Adipocyte (in vitro differentiated cells): ENCODE measurements around the gene RHO.

Source experiments
- DNase-seq: peaks from one replicate; pipeline ENCODE4 v3.0.0-alpha.2; 2015; ENCODE audit warnings: low read depth
- H3K27me3 ChIP-seq: replicated peaks from 2 replicates; pipeline ENCODE4 v1.7.0; 2013; ENCODE audit warnings: mild to moderate bottlenecking, low read length, moderate library complexity; ENCODE audit not compliant: control insufficient read depth, insufficient read depth
- H3K36me3 ChIP-seq: 2 replicates; pipeline ENCODE4 v1.7.0; 2013; ENCODE audit warnings: low read length, mild to moderate bottlenecking, moderate library complexity; ENCODE audit not compliant: control insufficient read depth, insufficient read depth, severe bottlenecking
- H3K4me1 ChIP-seq: 2 replicates; pipeline ENCODE4 v1.7.0; 2013; ENCODE audit warnings: mild to moderate bottlenecking, low read length, moderate library complexity; ENCODE audit not compliant: control insufficient read depth, insufficient read depth
- H3K4me3 ChIP-seq: 2 replicates; pipeline ENCODE4 v1.7.0; 2013; ENCODE audit warnings: mild to moderate bottlenecking, low read length, moderate library complexity
- H3K9ac ChIP-seq: 2 replicates; pipeline ENCODE4 v1.7.0; 2013; ENCODE audit warnings: mild to moderate bottlenecking, low read length, moderate library complexity
- H3K9me3 ChIP-seq: 2 replicates; pipeline ENCODE4 v1.7.0; 2013; ENCODE audit warnings: mild to moderate bottlenecking, low read length, moderate library complexity; ENCODE audit not compliant: control insufficient read depth

RHO gene

GRCh38 chr3:129525341-129525968, 3.0 kb upstream of the RHO start:
- peak; percentile 42 for DNase-seq
- H3K4me3 ChIP-seq = no peak overlapping the region
- H3K4me1 ChIP-seq = peaks cover 17% of the 10 kb centered on the region
- H3K36me3 ChIP-seq = no peaks in the 10 kb centered on the region
- no peaks in the 10 kb centered on the region for H3K27me3 ChIP-seq
- no peaks in the 10 kb centered on the region for H3K9me3 ChIP-seq
- H3K9ac ChIP-seq = no peak overlapping the region

- DNase-seq = no peak
- no peaks in the 10 kb centered on the region for H3K36me3 ChIP-seq
- H3K27me3 ChIP-seq = no peaks in the 10 kb centered on the region
- peaks cover 21% of the 10 kb centered on the region for H3K4me1 ChIP-seq
- no peaks in the 10 kb centered on the region for H3K9me3 ChIP-seq
- no peak overlapping the region for H3K9ac ChIP-seq
- H3K4me3 ChIP-seq = no peak overlapping the region
These were observed 2.1 kb upstream of the RHO start for GRCh38 chr3:129526121-129526900.

GRCh38 chr3:129527262-129527661, 1.2 kb upstream of the RHO start:
- no peak for DNase-seq
- H3K9me3 ChIP-seq = no peaks in the 10 kb centered on the region
- H3K4me3 ChIP-seq = no peak overlapping the region
- no peaks in the 10 kb centered on the region for H3K36me3 ChIP-seq
- no peak overlapping the region for H3K9ac ChIP-seq
- H3K4me1 ChIP-seq = peaks cover 21% of the 10 kb centered on the region
- H3K27me3 ChIP-seq = no peaks in the 10 kb centered on the region

GRCh38 chr3:129529436-129530210, 1.2 kb downstream of the RHO start:
- Histone ChIP-seq H3K27me3 (no peaks in the 10 kb centered on the region), H3K4me3 (peak overlapping the region; percentile 17), H3K9ac (peak overlapping the region; percentile 55), H3K36me3 (no peaks in the 10 kb centered on the region), H3K9me3 (no peaks in the 10 kb centered on the region), H3K4me1 (peaks cover 21% of the 10 kb centered on the region)
- DNase-seq = no peak

- peak; percentile 47 for DNase-seq
- Histone ChIP-seq H3K4me1 (peaks cover 22% of the 10 kb centered on the region), H3K9ac (peak overlapping the region; percentile 55), H3K36me3 (no peaks in the 10 kb centered on the region), H3K27me3 (no peaks in the 10 kb centered on the region), H3K4me3 (peak overlapping the region; percentile 17), H3K9me3 (no peaks in the 10 kb centered on the region)
These were observed 1.9 kb downstream of the RHO start for GRCh38 chr3:129530251-129530791.

- Histone ChIP-seq H3K9ac (peak overlapping the region; percentile 52), H3K27me3 (no peaks in the 10 kb centered on the region), H3K36me3 (no peaks in the 10 kb centered on the region), H3K9me3 (no peaks in the 10 kb centered on the region), H3K4me3 (no peak overlapping the region), H3K4me1 (peaks cover 18% of the 10 kb centered on the region)
- DNase-seq = no peak
These were observed 2.4 kb downstream of the RHO start for GRCh38 chr3:129530821-129531220.

GRCh38 chr3:129531699-129532098, 3.3 kb downstream of the RHO start:
- Histone ChIP-seq H3K4me1 (peaks cover 18% of the 10 kb centered on the region), H3K36me3 (no peaks in the 10 kb centered on the region), H3K9ac (no peak overlapping the region), H3K27me3 (no peaks in the 10 kb centered on the region), H3K4me3 (no peak overlapping the region), H3K9me3 (no peaks in the 10 kb centered on the region)
- DNase-seq = no peak

GRCh38 chr3:129532261-129532660, 3.8 kb downstream of the RHO start:
- Histone ChIP-seq H3K9ac (no peak overlapping the region), H3K9me3 (no peaks in the 10 kb centered on the region), H3K4me3 (no peak overlapping the region), H3K36me3 (no peaks in the 10 kb centered on the region), H3K4me1 (peaks cover 18% of the 10 kb centered on the region), H3K27me3 (no peaks in the 10 kb centered on the region)
- no peak for DNase-seq

- Histone ChIP-seq H3K9me3 (no peaks in the 10 kb centered on the region), H3K4me1 (peaks cover 18% of the 10 kb centered on the region), H3K4me3 (no peak overlapping the region), H3K27me3 (no peaks in the 10 kb centered on the region), H3K9ac (no peak overlapping the region), H3K36me3 (no peaks in the 10 kb centered on the region)
- DNase-seq = no peak
These were observed 5.0 kb downstream of the RHO start for GRCh38 chr3:129533406-129533805.

GRCh38 chr3:129534428-129535027, 6.1 kb downstream of the RHO start:
- no peaks in the 10 kb centered on the region for H3K36me3 ChIP-seq
- no peak for DNase-seq

GRCh38 chr3:129535075-129535474, 6.6 kb downstream of the RHO start:
- Histone ChIP-seq H3K27me3 (no peaks in the 10 kb centered on the region), H3K4me1 (peaks cover 20% of the 10 kb centered on the region), H3K9me3 (no peaks in the 10 kb centered on the region), H3K4me3 (no peak overlapping the region), H3K36me3 (no peaks in the 10 kb centered on the region), H3K9ac (no peak overlapping the region)
- DNase-seq = no peak

More at GRCh38 chr3:129534428-129535027, 6.1 kb downstream of the RHO start:
- H3K27me3 ChIP-seq = no peaks in the 10 kb centered on the region
- no peak overlapping the region for H3K9ac ChIP-seq
- no peak overlapping the region for H3K4me3 ChIP-seq
- H3K4me1 ChIP-seq = peaks cover 23% of the 10 kb centered on the region
- H3K9me3 ChIP-seq = no peaks in the 10 kb centered on the region
